Superior temporal gyrus (tissue), 1 donor: ENCODE measurements around the gene PLEKHA4.
"Not testable (repeated sequence)": the region's sequence is repeated elsewhere in the genome, so short reads cannot be mapped to it uniquely, and the experiment has no call there.

Experiments
- DNase-seq: peaks from one replicate; pipeline ENCODE4 v3.0.0-alpha.2; 2016; ENCODE audit errors: extremely low spot score

The PLEKHA4 gene

GRCh38 chr19:48867123-48867745, 1.2 kb downstream of the PLEKHA4 start:
- no peak for DNase-seq

- DNase-seq = no peak
Measured at GRCh38 chr19:48866692-48867091, 1.7 kb downstream of the PLEKHA4 start.

GRCh38 chr19:48862827-48863226, 5.6 kb downstream of the PLEKHA4 start:
- no peak for DNase-seq

GRCh38 chr19:48861313-48861712, 7.1 kb downstream of the PLEKHA4 start:
- DNase-seq = no peak

- DNase-seq = no peak
Measured at GRCh38 chr19:48859711-48860572, 8.5 kb downstream of the PLEKHA4 start.

- no peak for DNase-seq
Measured at GRCh38 chr19:48858984-48859710, 9.3 kb downstream of the PLEKHA4 start.

GRCh38 chr19:48856921-48857320, 11.5 kb downstream of the PLEKHA4 start:
- no peak for DNase-seq

- no peak for DNase-seq
Measured at GRCh38 chr19:48854103-48854502, 14.3 kb downstream of the PLEKHA4 start.

- DNase-seq = no peak
Measured at GRCh38 chr19:48853483-48853882, 14.9 kb downstream of the PLEKHA4 start.

GRCh38 chr19:48852292-48852691, 16.1 kb downstream of the PLEKHA4 start:
- no peak for DNase-seq

GRCh38 chr19:48846659-48847058, 21.8 kb downstream of the PLEKHA4 start:
- not testable (repeated sequence) for DNase-seq

GRCh38 chr19:48845384-48845783, 23.0 kb downstream of the PLEKHA4 start:
- DNase-seq = no peak

GRCh38 chr19:48844472-48844871, 23.9 kb downstream of the PLEKHA4 start:
- DNase-seq = no peak

- peak; percentile 88 for DNase-seq
Measured at GRCh38 chr19:48842789-48843162, 25.6 kb downstream of the PLEKHA4 start.

GRCh38 chr19:48841571-48841970, 26.8 kb downstream of the PLEKHA4 start:
- DNase-seq = no peak

- no peak for DNase-seq
Measured at GRCh38 chr19:48841047-48841446, 27.4 kb downstream of the PLEKHA4 start.

- DNase-seq = no peak
Measured at GRCh38 chr19:48837687-48838086, 30.7 kb downstream of the PLEKHA4 start.

GRCh38 chr19:48837051-48837524, 31.3 kb downstream of the PLEKHA4 start:
- DNase-seq = peak; percentile 70

GRCh38 chr19:48836089-48837017, 32.1 kb downstream of the PLEKHA4 start, which contains the start of gene HSD17B14:
Gene HSD17B14 (minus strand): TSS chr19:48836491. CDS start chr19:48836411, 80 bp downstream.
- no peak for DNase-seq

- peak; percentile 96 for DNase-seq
Measured at GRCh38 chr19:48835734-48836088, 32.7 kb downstream of the PLEKHA4 start.

- no peak for DNase-seq
Measured at GRCh38 chr19:48833977-48834376, 34.4 kb downstream of the PLEKHA4 start.
